OCI-LY3 (cell line): Measurements from ENCODE around the gene MKI67.

Experiments
- H2AFZ ChIP-seq: fragments of 200-600, 300-600 bp; shearing (Covaris generic); 2 replicates; pipeline ENCODE4 v1.6.0; 2014; ENCODE audit warnings: antibody characterized with exemption, low read depth, low read length
- H3K27ac ChIP-seq: fragments of 200-600, 300-600 bp; sonication (generic); 2 replicates; pipeline ENCODE4 v1.5.1; 2014; ENCODE audit warnings: mild to moderate bottlenecking, low read length, moderate library complexity, mixed read lengths
- H3K27me3 ChIP-seq: fragments of 200-600, 300-600 bp; sonication (generic); 2 replicates; pipeline ENCODE4 v1.6.1; 2014; ENCODE audit warnings: low read depth, low read length, mixed read lengths
- H3K36me3 ChIP-seq: fragments of 200-600, 300-600 bp; sonication (generic); replicated peaks from 2 replicates; pipeline ENCODE3; 2014; ENCODE audit warnings: low read depth, low read length, mixed read lengths
- H3K4me1 ChIP-seq: fragments of 300-600, 200-600 bp; sonication (generic); 2 replicates; pipeline ENCODE4 v1.6.1; 2014; ENCODE audit warnings: low read length, mixed read lengths
- H3K4me2 ChIP-seq: fragments of 200-600, 300-600 bp; sonication (generic); 2 replicates; pipeline ENCODE4 v1.6.1; 2014; ENCODE audit warnings: low read length, mixed read lengths
- H3K4me3 ChIP-seq: fragments of 300-600, 200-600 bp; sonication (generic); 2 replicates; pipeline ENCODE4 v1.5.1; 2014; ENCODE audit warnings: antibody characterized with exemption, mild to moderate bottlenecking, low read length, moderate library complexity
- H3K79me2 ChIP-seq: fragments of 300-600, 200-600 bp; shearing (Covaris generic); 2 replicates; pipeline ENCODE4 v1.6.1; 2014; ENCODE audit warnings: mild to moderate bottlenecking, low read length, mixed read lengths
- H3K9ac ChIP-seq: fragments of 300-600, 200-600 bp; shearing (Covaris generic); 2 replicates; pipeline ENCODE4 v1.6.0; 2014; ENCODE audit warnings: mild to moderate bottlenecking, low read length, moderate library complexity
- H3K9me3 ChIP-seq: fragments of 200-600, 300-600 bp; shearing (Covaris generic); 2 replicates; pipeline ENCODE4 v1.6.1; 2014; ENCODE audit warnings: low read length, mixed read lengths; ENCODE audit not compliant: insufficient read depth
- H4K20me1 ChIP-seq: fragments of 200-600, 300-600 bp; sonication (generic); 2 replicates; pipeline ENCODE4 v1.6.1; 2016; ENCODE audit warnings: low read length, mixed read lengths; ENCODE audit not compliant: insufficient read depth
- EZH2phosphoT487 ChIP-seq: fragments of 200-600 bp; shearing (Covaris generic); IDR thresholded peaks from 2 replicates; pipeline ENCODE4 v1.6.1; 2018; ENCODE audit warnings: antibody characterized with exemption, mixed run types, low read depth
- TF ChIP-seq, protein P1 (sequence below): fragments of 200-600, 300-600 bp; sonication (generic); IDR thresholded peaks from 2 replicates; pipeline ENCODE4 v1.5.1; 2014; ENCODE audit warnings: antibody characterized with exemption, low read length, low read depth

The MKI67 gene

GRCh38 chr10:128137877-128138276, 11.7 kb upstream of the MKI67 start:
- no peak overlapping the region for H3K4me3 ChIP-seq
- no peaks in the 10 kb centered on the region for H3K9me3 ChIP-seq
- H3K36me3 ChIP-seq: no peaks in the 10 kb centered on the region
- H3K9ac ChIP-seq: no peak overlapping the region
- H2AFZ ChIP-seq: no peak overlapping the region
- H4K20me1 ChIP-seq: no peaks in the 10 kb centered on the region
- H3K4me1 ChIP-seq: no peaks in the 10 kb centered on the region
- no peaks in the 10 kb centered on the region for H3K27me3 ChIP-seq
- H3K79me2 ChIP-seq: no peaks in the 10 kb centered on the region
- no peak overlapping the region for H3K27ac ChIP-seq
- TF ChIP-seq, protein P1, sequence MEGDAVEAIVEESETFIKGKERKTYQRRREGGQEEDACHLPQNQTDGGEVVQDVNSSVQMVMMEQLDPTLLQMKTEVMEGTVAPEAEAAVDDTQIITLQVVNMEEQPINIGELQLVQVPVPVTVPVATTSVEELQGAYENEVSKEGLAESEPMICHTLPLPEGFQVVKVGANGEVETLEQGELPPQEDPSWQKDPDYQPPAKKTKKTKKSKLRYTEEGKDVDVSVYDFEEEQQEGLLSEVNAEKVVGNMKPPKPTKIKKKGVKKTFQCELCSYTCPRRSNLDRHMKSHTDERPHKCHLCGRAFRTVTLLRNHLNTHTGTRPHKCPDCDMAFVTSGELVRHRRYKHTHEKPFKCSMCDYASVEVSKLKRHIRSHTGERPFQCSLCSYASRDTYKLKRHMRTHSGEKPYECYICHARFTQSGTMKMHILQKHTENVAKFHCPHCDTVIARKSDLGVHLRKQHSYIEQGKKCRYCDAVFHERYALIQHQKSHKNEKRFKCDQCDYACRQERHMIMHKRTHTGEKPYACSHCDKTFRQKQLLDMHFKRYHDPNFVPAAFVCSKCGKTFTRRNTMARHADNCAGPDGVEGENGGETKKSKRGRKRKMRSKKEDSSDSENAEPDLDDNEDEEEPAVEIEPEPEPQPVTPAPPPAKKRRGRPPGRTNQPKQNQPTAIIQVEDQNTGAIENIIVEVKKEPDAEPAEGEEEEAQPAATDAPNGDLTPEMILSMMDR: no peak
- no peak for TF ChIP-seq EZH2phosphoT487
- H3K4me2 ChIP-seq: no peak overlapping the region

DNA sequence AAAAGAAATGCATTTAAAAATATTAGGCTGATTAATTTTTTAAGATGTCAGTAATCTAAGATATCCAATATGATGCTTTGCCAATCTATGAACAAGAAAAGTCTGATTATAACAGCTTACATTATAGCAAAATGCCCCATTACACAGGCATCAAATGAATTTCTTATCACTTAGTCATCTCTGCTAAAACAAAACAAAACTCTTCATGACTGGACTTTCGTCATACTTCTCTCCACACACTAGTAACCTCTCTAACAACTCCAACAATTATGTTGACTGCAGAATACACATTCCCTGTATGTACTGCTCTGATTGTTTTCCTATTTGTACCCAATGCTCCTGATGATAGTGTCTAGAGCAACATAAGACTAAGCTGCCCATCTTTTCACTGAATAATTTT, 3.8 kb upstream of the MKI67 start:
- Histone ChIP-seq H4K20me1 (0 out of 2 replicates have a peak, but pooled peaks cover under 1% of the 10 kb centered on the region), H3K36me3 (peaks cover 5% of the 10 kb centered on the region), H3K9ac (no peak overlapping the region), H2AFZ (no peak overlapping the region), H3K27me3 (peaks cover 9% of the 10 kb centered on the region; the same call in 1 of the 2 replicates), H3K4me3 (no peak overlapping the region), H3K9me3 (no peaks in the 10 kb centered on the region), H3K27ac (no peak overlapping the region), H3K4me1 (peaks cover 5% of the 10 kb centered on the region), H3K79me2 (peaks cover 11% of the 10 kb centered on the region), H3K4me2 (no peak overlapping the region)
- TF ChIP-seq, protein P1: no peak
- no peak for TF ChIP-seq EZH2phosphoT487

DNA sequence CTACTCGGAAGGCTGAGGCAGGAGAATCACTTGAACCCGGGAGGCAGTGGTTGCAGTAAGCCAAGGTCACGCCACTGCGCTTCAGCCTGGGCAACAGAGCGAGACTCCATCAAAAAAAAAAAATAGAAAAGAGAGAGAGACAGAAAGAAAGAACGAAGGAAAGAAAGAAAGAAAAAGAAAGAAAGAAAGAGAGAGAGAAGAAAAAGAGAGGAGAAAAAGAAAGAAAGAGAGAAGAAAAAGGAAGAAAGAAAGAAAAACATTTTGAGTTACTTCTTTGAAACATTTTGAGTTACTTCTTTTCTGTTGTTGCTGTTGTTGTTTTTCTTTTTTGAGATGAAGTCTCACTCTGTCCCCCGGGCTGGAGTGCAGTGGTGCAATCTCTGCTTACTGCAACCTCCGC, 2.4 kb upstream of the MKI67 start:
- TF ChIP-seq, protein P1: no peak
- no peak for TF ChIP-seq EZH2phosphoT487
- Histone ChIP-seq H3K9me3 (no peaks in the 10 kb centered on the region), H3K4me3 (no peak overlapping the region), H3K27ac (no peak overlapping the region), H4K20me1 (peaks cover 15% of the 10 kb centered on the region), H3K9ac (no peak overlapping the region), H3K79me2 (peaks cover 26% of the 10 kb centered on the region), H3K4me2 (no peak overlapping the region), H2AFZ (no peak overlapping the region), H3K27me3 (peaks cover 9% of the 10 kb centered on the region; the same call in 1 of the 2 replicates), H3K4me1 (peaks cover 17% of the 10 kb centered on the region), H3K36me3 (peaks cover 20% of the 10 kb centered on the region)

GRCh38 chr10:128125416-128125943, 743 bp downstream of the MKI67 start:
- peak overlapping the region; percentile 95 for H3K9ac ChIP-seq
- H3K9me3 ChIP-seq: no peaks in the 10 kb centered on the region
- H3K4me3 ChIP-seq: peak overlapping the region; percentile 98
- peaks cover 45% of the 10 kb centered on the region for H3K36me3 ChIP-seq
- TF ChIP-seq, protein P1: no peak
- TF ChIP-seq EZH2phosphoT487: no peak
- no peaks in the 10 kb centered on the region for H3K27me3 ChIP-seq
- peak overlapping the region; percentile 75 for H3K27ac ChIP-seq
- H3K4me1 ChIP-seq: peaks cover 27% of the 10 kb centered on the region
- H3K79me2 ChIP-seq: peaks cover 54% of the 10 kb centered on the region
- peaks cover 33% of the 10 kb centered on the region for H4K20me1 ChIP-seq
- H3K4me2 ChIP-seq: peak overlapping the region; percentile 98
- no peak overlapping the region for H2AFZ ChIP-seq
